DOHH2 (cell line): ENCODE data around the gene STPG4.
"Not testable (repeated sequence)": the region's sequence is repeated elsewhere in the genome, so short reads cannot be mapped to it uniquely, and the experiment has no call there.

ENCODE experiments used
- CTCF ChIP-seq: fragments of 200-600 bp; sonication (generic); IDR thresholded peaks from one replicate; pipeline ENCODE4 v1.5.1; 2014; ENCODE audit warnings: antibody characterized with exemption, mild to moderate bottlenecking, low read depth, low read length; ENCODE audit not compliant: poor library complexity, severe bottlenecking
- EZH2phosphoT487 ChIP-seq: fragments of 200-600 bp; sonication (generic); IDR thresholded peaks from 2 replicates; pipeline ENCODE4 v1.6.1; 2017; ENCODE audit warnings: borderline replicate concordance, mild to moderate bottlenecking, antibody characterized with exemption, low read length, moderate library complexity, mixed read lengths

GRCh38 chr2:47168895-47169294 is 13.8 kb upstream of the STPG4 start:
- TF ChIP-seq EZH2phosphoT487, CTCF: not testable (repeated sequence)
